B cell (primary cell): Measurements from ENCODE around the gene PITPNM1.

Source experiments
- CTCF ChIP-seq: fragments of 200-600 bp; IDR thresholded peaks from one replicate; pipeline ENCODE4 v1.8.0; 2022; ENCODE audit warnings: antibody characterized with exemption, mild to moderate bottlenecking
- EZH2 ChIP-seq: IDR thresholded peaks from 2 replicates; pipeline ENCODE4 v1.6.1; 2012; ENCODE audit warnings: borderline replicate concordance, low read depth, mild to moderate bottlenecking, moderate library complexity, low read length; ENCODE audit not compliant: insufficient read depth, poor library complexity, severe bottlenecking

GRCh38 chr11:67457453-67457852, 47.7 kb downstream of the PITPNM1 start:
- TF ChIP-seq CTCF (no peak), EZH2 (no peak)
